ENCODE data around the gene BARX2.

The BARX2 gene

DNA sequence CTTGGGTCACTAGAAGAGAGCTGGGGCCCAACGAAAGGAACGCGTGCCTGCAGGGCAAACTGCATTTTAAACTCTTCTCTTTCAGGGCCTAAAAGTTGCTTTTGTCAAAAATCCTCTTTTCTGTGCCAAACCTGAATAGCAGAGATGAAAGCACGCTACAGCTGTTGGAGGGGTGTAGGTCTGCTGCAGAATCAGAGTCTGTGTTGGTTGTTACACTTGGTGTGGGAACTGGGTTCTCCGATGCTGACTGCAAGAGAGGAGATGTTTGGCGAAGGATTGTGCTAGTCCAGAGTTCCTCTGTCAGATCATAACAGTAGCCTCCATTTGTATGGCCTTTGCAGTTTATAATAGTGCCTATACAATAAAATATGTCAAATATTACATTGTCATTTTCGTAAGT is 41.8 kb downstream of the BARX2 start:
- no peak overlapping the region for H3K27ac ChIP-seq
- ChIA-PET POLR2A (ENCODE audit: low non-redundant PET) (no interaction called here), CTCF (no interaction called here)
- no peak for DNase-seq (ENCODE audit: low spot score)
- TF ChIP-seq, protein P1, sequence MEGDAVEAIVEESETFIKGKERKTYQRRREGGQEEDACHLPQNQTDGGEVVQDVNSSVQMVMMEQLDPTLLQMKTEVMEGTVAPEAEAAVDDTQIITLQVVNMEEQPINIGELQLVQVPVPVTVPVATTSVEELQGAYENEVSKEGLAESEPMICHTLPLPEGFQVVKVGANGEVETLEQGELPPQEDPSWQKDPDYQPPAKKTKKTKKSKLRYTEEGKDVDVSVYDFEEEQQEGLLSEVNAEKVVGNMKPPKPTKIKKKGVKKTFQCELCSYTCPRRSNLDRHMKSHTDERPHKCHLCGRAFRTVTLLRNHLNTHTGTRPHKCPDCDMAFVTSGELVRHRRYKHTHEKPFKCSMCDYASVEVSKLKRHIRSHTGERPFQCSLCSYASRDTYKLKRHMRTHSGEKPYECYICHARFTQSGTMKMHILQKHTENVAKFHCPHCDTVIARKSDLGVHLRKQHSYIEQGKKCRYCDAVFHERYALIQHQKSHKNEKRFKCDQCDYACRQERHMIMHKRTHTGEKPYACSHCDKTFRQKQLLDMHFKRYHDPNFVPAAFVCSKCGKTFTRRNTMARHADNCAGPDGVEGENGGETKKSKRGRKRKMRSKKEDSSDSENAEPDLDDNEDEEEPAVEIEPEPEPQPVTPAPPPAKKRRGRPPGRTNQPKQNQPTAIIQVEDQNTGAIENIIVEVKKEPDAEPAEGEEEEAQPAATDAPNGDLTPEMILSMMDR (conservative IDR thresholded peaks at IDR 0.05; ENCODE audit: low read depth): no peak

DNA sequence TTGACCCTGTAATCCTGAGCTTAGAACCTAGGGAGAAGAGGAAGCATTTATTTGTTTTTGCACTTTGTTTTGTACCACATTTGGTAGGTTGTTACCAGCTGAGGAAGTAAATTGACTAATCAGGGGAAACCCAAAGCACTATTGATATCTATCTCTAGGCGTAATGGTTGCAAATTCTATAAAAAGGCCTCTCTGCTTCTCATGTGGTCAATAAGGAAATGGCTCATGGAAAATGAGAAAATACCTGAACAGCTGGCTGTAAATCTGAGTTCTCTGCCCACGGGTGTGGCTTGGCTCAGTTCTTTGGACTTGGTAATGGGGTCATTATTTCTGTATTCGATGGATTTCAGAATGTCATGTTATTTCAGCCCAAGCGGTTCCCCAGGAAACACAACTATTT is 42.4 kb downstream of the BARX2 start:
- H3K27ac ChIP-seq: no peak overlapping the region
- TF ChIP-seq, protein P1 (conservative IDR thresholded peaks at IDR 0.05; ENCODE audit: low read depth): no peak
- CTCF ChIA-PET: no interaction called here
- no peak for DNase-seq (ENCODE audit: low spot score)
- POLR2A ChIA-PET (ENCODE audit: low non-redundant PET): no interaction called here

DNA sequence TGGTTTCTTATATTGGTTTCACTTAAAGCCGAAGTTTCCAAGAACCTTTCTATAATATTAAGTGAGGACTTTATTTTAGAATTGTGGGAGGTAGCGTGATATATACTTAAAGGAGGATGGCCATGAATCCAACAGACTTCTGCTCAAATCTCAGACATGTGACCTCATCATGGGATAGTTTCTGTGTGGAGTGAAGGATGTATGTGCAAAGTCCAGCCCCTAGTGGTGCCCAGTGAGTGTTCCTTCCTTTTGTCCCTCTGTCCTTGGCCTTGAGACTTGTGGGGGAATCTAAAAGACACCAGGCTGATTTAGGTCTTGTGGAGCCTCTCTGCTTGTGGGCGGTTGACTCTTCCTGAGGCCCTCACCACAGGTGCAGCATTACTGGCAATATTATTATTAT is 43.7 kb downstream of the BARX2 start:
- TF ChIP-seq, protein P1 (conservative IDR thresholded peaks at IDR 0.05; ENCODE audit: low read depth): no peak
- no peak for DNase-seq (ENCODE audit: low spot score)
- ChIA-PET POLR2A (ENCODE audit: low non-redundant PET) (no interaction called here), CTCF (no interaction called here)
- H3K27ac ChIP-seq: no peak overlapping the region

DNA sequence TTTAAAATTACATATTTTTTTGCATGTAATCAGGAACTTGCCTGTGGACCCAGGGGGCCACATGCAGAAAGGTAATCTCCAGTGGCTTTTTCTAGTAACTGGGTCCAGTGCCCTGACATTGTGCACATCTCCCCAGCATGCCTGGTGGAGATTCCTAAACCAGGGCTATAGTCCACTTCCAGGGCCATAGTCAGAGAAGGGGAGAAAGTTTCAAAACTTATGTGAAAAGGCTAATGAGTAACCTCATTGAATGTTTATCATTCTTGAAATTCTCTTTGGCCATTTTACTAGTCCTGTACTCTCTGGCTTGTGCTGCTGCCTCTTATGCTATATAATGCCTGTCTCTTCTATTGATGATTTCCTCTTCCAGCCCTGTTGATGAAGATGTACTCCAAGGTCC is 47.8 kb downstream of the BARX2 start:
- DNase-seq (ENCODE audit: low spot score): no peak
- TF ChIP-seq, protein P1 (conservative IDR thresholded peaks at IDR 0.05; ENCODE audit: low read depth): no peak
- POLR2A ChIA-PET (ENCODE audit: low non-redundant PET): no interaction called here
- H3K27ac ChIP-seq: no peak overlapping the region
- CTCF ChIA-PET: no interaction called here

DNA sequence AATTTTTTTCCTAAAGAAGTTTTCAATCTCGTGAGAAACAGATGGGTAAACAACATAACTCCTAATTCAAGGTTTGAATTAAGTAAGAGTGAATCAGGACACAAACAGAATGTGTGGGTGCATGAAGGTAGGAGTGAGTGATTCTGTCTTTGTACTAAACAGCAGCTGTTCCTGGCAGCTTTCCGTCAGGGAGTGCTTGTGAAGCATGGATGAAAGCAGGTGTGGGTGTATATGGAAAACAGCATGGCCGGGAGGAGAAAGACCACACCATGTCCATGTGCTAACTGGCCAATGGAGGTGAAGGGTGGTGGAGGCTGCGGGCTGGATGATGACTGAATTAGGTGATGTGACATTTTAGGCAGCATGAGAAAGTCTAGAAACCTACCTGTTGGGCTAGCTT is 49.6 kb downstream of the BARX2 start:
- H3K27ac ChIP-seq: no peak overlapping the region
- DNase-seq (ENCODE audit: low spot score): no peak
- TF ChIP-seq, protein P1 (conservative IDR thresholded peaks at IDR 0.05; ENCODE audit: low read depth): no peak
- POLR2A ChIA-PET (ENCODE audit: low non-redundant PET): no interaction called here
- CTCF ChIA-PET: interaction anchor here (1.1 kb wide), 1 partner anchor 326 kb away, joined by 3 read pairs; no protein-coding TSS in a partner anchor

DNA sequence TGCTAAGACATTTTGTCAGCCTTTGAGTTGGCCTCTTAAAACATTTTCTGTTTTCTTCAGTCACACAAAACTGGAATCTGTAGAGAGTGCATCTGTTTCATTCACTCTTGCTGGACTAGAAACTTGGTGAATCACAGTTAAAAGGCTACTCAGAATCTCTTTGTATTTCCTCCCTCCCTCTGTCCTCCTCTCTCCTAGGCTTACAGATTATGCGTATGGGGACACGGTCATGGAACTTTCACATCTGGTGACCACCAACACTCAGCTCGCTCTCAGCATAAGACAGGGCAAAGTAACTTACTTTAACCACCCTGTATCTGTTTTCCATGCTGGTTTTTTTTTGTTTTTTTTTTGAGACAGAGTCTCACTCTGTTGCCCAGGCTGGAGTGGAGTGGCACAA is 50.4 kb downstream of the BARX2 start:
- DNase-seq (ENCODE audit: low spot score): no peak
- TF ChIP-seq, protein P1 (conservative IDR thresholded peaks at IDR 0.05; ENCODE audit: low read depth): no peak
- ChIA-PET POLR2A (ENCODE audit: low non-redundant PET) (no interaction called here), CTCF (interaction anchor here (0.5 kb wide), 1 partner anchor 92 kb away, joined by 3 read pairs; no protein-coding TSS in a partner anchor)
- H3K27ac ChIP-seq: no peak overlapping the region

DNA sequence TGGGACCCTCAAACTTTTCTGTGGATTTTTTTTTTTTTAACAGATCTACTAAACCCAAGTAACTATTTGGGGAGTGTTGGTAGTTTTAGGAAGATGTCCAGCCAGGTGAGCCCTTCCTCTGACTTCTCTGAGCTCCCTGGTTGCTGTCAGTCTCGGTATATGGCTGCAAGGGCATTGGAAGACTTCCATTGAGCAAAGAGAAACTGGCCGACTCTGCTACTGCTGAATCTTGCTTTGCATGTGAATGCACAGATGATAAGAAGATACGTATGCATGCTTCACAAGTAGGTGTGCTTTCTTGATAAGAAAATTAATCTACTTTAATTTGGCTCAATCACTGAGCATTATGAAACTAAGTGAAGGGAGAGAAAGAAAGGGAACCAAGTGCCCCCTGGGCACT is 51.1 kb downstream of the BARX2 start:
- no peak for DNase-seq (ENCODE audit: low spot score)
- no peak overlapping the region for H3K27ac ChIP-seq
- CTCF ChIA-PET: interaction anchor here (0.5 kb wide), 1 partner anchor 93 kb away, joined by 3 read pairs; no protein-coding TSS in a partner anchor

More for the DNA sequence above, 51.1 kb downstream of the BARX2 start:
- TF ChIP-seq, protein P1 (conservative IDR thresholded peaks at IDR 0.05; ENCODE audit: low read depth): no peak
- POLR2A ChIA-PET (ENCODE audit: low non-redundant PET): no interaction called here
